IPS-15b (cell line): Measurements from ENCODE around the gene GLRA2.
"Not testable (repeated sequence)": the region's sequence is repeated elsewhere in the genome, so short reads cannot be mapped to it uniquely, and the experiment has no call there.

ENCODE experiments used
- H3K27me3 ChIP-seq: one replicate; pipeline ENCODE4 v1.6.1; 2013; ENCODE audit warnings: low read length; ENCODE audit not compliant: control insufficient read depth, insufficient read depth
- H3K36me3 ChIP-seq: one replicate; pipeline ENCODE4 v1.6.1; 2013; ENCODE audit warnings: low read length; ENCODE audit not compliant: control insufficient read depth, insufficient read depth
- H3K4me1 ChIP-seq: one replicate; pipeline ENCODE4 v1.6.1; 2013; ENCODE audit warnings: mild to moderate bottlenecking, low read length; ENCODE audit not compliant: control insufficient read depth, insufficient read depth
- H3K4me3 ChIP-seq: one replicate; pipeline ENCODE4 v1.5.1; 2013; ENCODE audit warnings: low read depth, low read length
- H3K9ac ChIP-seq: one replicate; pipeline ENCODE4 v1.6.1; 2013; ENCODE audit warnings: low read depth, mild to moderate bottlenecking, low read length
- H3K9me3 ChIP-seq: one replicate; pipeline ENCODE4 v1.6.1; 2013; ENCODE audit warnings: mild to moderate bottlenecking, low read length; ENCODE audit not compliant: control insufficient read depth, insufficient read depth

GLRA2 gene

DNA sequence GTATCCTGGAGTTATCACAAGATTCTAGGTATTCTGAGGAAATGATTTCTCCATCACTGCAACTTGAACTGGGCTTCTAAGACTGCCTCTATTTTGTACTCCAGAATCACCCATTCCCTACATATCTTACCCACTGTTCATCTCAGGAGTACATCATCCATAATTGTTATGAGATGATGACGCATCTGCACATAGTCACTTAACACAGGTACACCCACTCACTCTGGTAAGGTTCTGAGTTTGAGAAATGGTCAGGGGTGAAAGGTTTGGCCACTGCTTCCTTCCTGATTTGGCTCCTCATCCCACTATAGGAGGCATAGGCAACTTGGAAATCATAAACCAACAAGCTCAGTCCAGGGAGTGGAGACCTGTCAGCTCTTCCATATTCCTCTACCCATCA, 143.9 kb downstream of the GLRA2 start:
- Histone ChIP-seq H3K27me3 (no peaks in the 10 kb centered on the region), H3K9me3 (no peaks in the 10 kb centered on the region), H3K36me3 (no peaks in the 10 kb centered on the region), H3K4me1 (no peaks in the 10 kb centered on the region), H3K9ac (no peak overlapping the region), H3K4me3 (no peak overlapping the region)

DNA sequence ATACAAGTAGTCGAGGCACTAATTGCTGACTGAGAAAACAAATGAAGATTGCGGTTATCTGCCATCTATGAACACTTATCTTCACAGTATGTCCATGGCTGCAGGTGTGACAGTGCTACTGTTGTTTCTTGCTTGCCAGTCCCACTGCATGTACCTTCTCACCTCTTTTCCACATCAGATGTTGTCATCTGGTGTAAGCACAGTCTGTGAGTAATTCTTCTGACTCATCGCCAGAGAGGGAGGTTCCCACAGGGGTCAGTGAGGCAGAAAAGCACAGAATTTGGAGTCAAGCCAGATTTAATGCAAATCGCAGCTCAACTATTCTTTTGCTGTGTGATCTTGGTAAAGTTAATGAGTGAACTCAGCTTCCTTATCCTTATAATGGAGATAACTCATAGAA, 144.4 kb downstream of the GLRA2 start:
- no peaks in the 10 kb centered on the region for H3K27me3 ChIP-seq

DNA sequence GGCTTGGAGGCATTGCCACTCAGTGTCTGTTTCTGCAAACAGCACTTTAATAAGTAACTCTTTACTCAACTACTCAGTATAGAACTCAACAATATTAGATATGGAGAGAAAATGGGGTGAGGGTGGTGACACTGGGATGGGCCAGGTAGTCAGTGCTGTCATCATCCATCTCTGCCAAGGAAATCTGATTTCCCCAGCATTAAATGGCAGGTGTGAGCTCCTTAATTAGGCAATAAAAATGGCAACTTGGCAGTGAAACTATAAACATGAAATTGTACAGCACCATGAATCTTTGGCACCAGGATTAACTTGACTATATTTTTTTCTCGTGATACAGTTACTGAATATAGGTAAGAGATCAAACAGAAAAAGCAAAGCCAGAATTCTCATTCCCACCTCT, 146.2 kb downstream of the GLRA2 start:
- H3K36me3 ChIP-seq = no peaks in the 10 kb centered on the region
- no peaks in the 10 kb centered on the region for H3K27me3 ChIP-seq
- H3K9ac ChIP-seq = no peak overlapping the region
- H3K4me1 ChIP-seq = no peaks in the 10 kb centered on the region
- H3K9me3 ChIP-seq = no peaks in the 10 kb centered on the region
- no peak overlapping the region for H3K4me3 ChIP-seq

More for the DNA sequence above, 144.4 kb downstream of the GLRA2 start:
- H3K9me3 ChIP-seq = no peaks in the 10 kb centered on the region
- H3K9ac ChIP-seq = no peak overlapping the region
- no peaks in the 10 kb centered on the region for H3K4me1 ChIP-seq
- no peak overlapping the region for H3K4me3 ChIP-seq
- no peaks in the 10 kb centered on the region for H3K36me3 ChIP-seq

DNA sequence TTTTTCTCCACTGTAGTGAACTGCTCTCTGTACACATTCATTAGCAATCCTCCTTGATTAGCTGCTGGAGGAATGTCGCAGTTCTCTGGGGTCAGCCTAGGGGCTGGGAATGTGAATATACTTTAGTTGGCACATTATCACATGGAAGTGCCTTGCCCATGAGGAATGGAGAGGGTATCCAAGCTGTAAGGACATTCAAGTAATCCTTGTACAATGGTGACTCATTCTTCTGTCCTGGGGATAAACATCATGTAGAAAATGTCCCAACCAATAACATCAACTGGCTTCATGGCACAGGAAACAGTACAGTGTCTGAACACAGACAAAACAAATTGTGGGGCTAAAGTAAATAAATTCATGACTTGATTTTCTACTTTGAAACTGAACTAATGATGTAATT, 147.1 kb downstream of the GLRA2 start:
- Histone ChIP-seq H3K9me3 (no peaks in the 10 kb centered on the region), H3K36me3 (no peaks in the 10 kb centered on the region), H3K9ac (no peak overlapping the region), H3K4me3 (no peak overlapping the region), H3K4me1 (no peaks in the 10 kb centered on the region), H3K27me3 (no peaks in the 10 kb centered on the region)

DNA sequence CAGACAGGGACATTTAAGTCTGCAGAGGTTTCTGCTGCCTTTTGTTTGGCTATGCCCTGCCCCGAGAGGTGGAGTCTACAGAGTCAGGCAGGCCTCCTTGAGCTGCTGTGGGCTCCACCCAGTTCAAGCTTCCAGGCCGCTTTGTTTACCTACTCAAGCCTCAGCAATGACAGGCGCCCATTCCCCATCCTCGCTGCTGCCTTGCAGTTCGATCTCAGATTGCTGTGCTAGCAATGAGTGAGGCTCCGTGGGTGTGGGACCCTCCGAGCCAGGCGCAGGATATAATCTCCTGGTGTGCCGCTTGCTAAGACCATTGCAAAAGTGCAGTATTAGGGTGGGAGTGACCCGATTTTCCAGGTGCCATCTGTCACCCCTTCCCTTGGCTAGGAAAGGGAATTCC, 159.0 kb downstream of the GLRA2 start:
- not testable (repeated sequence) for H3K4me1 ChIP-seq, H3K9me3 ChIP-seq, H3K27me3 ChIP-seq, H3K36me3 ChIP-seq, H3K4me3 ChIP-seq, H3K9ac ChIP-seq

DNA sequence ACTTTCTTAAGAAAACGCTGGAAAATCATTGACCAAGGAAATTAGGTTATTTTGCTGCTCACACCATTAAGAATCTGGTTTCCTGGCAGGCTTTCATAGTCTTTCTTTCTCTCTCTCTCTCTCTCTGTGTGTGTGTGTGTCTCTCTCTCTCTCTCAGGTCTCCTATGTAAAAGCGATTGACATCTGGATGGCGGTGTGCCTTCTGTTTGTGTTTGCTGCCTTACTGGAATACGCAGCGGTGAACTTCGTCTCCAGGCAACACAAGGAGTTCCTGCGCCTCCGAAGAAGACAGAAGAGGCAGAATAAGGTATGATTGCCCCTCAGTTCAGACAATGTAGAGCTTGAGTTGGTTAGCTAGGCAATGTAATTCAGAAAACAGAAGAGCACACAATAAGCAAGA, 161.2 kb downstream of the GLRA2 start:
- no peaks in the 10 kb centered on the region for H3K4me1 ChIP-seq
- H3K4me3 ChIP-seq = no peak overlapping the region

DNA sequence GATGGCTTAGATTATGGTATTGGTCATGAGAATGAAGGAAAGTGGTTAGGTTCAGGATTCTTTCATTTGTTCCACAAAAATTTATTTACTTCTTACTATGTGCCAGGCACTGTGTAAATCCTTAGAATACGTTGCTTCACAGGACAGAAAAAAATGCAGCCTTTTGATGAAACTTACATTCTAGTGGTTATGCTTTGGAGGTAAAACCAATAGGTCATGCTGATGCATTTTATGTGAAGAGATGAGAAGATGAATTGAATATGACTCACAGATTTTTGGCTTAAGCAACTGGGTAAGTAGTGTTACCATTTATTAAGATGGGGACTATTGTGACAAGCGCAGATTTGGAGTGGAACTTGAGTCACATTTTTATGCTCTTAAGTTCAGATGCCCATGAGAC, 165.3 kb downstream of the GLRA2 start:
- Histone ChIP-seq H3K4me3 (no peak overlapping the region), H3K9ac (no peak overlapping the region), H3K27me3 (no peaks in the 10 kb centered on the region), H3K4me1 (no peaks in the 10 kb centered on the region), H3K9me3 (no peaks in the 10 kb centered on the region), H3K36me3 (no peaks in the 10 kb centered on the region)

More for the DNA sequence above, 161.2 kb downstream of the GLRA2 start:
- no peaks in the 10 kb centered on the region for H3K27me3 ChIP-seq
- no peaks in the 10 kb centered on the region for H3K36me3 ChIP-seq
- H3K9me3 ChIP-seq = no peaks in the 10 kb centered on the region
- H3K9ac ChIP-seq = no peak overlapping the region

DNA sequence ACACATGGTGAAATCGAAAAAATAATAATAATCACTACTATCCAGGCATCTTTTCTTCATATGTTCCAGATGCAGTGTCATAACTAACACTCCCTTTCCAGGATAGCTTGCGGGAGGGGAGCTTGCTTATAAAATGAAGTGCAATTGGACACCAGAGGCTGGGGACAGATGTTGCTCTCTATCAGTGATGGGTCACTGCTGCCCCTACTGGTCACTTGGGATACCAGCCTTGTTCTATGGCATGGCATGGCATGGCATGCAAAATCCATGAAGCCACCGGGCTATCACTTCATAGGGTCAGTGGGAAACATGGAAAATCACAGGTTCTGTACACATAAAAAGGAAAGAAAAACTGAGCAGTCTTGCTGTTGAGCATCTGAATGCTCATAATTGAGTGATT, 168.1 kb downstream of the GLRA2 start:
- H3K36me3 ChIP-seq = no peaks in the 10 kb centered on the region
- H3K4me3 ChIP-seq = no peak overlapping the region
- H3K9me3 ChIP-seq = no peaks in the 10 kb centered on the region
- H3K4me1 ChIP-seq = no peaks in the 10 kb centered on the region
- no peaks in the 10 kb centered on the region for H3K27me3 ChIP-seq
- H3K9ac ChIP-seq = no peak overlapping the region

DNA sequence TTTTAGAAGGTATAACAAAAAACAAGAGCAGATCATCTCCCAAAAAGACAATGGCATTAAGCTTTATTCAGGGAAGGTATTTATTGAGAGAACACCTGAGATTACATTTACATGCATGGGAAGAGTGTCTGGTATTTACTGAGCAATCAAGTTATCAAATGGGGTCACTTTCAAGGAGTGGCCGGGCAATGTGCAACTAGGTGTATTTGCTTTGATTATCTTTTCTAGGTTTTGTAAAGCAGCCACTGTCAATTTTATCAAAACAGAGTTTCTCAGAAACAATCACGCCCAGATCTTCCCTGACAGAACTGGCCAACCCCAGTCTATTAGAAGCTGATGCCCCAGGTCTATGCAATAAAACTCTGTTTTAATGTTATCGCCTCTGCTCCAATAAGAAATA, 169.5 kb downstream of the GLRA2 start:
- Histone ChIP-seq H3K36me3 (no peaks in the 10 kb centered on the region), H3K4me1 (no peaks in the 10 kb centered on the region), H3K27me3 (no peaks in the 10 kb centered on the region), H3K9me3 (no peaks in the 10 kb centered on the region), H3K4me3 (no peak overlapping the region), H3K9ac (no peak overlapping the region)

DNA sequence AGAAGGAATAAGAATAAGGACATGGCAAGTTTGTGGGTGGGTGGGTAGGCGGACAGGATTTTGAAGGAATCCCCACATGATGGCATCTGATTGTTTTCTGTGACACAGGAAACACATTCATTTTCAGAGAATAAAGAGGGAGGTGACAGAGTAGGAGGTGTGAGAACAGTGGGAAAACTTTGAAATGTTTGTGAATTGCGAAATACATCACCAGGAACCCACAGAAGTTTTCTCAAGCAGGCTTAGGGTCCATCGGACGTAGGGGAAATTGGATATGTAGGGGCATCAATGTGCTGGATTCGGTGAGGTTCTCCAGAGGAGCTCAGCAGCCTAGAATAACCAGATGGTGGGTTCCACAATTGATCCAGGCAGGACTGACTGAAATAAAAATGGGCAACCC, 171.6 kb downstream of the GLRA2 start:
- no peaks in the 10 kb centered on the region for H3K9me3 ChIP-seq
- no peaks in the 10 kb centered on the region for H3K4me1 ChIP-seq
- no peaks in the 10 kb centered on the region for H3K27me3 ChIP-seq
- H3K36me3 ChIP-seq = no peaks in the 10 kb centered on the region
- no peak overlapping the region for H3K9ac ChIP-seq
- H3K4me3 ChIP-seq = no peak overlapping the region

DNA sequence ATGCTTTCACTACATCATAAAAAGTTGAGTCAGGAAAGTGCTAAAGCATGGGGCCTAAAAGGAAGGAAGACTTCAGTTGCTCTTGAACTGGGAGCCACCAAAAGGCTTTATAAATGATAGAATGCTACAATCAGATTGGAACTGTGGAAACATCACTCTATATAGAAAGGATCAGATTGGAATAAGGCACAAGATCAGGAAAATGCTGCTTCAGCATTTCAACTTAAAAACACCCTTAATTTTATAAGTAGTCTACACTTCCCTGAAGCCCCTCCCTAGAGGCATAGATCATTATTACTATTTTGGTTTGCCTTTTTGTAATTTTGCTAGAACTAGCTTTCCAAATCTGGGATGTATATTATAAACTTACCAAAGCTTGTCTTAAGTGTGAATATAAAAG, 172.8 kb downstream of the GLRA2 start:
- Histone ChIP-seq H3K4me3 (no peak overlapping the region), H3K27me3 (no peaks in the 10 kb centered on the region), H3K36me3 (no peaks in the 10 kb centered on the region), H3K4me1 (no peaks in the 10 kb centered on the region), H3K9ac (no peak overlapping the region), H3K9me3 (no peaks in the 10 kb centered on the region)

DNA sequence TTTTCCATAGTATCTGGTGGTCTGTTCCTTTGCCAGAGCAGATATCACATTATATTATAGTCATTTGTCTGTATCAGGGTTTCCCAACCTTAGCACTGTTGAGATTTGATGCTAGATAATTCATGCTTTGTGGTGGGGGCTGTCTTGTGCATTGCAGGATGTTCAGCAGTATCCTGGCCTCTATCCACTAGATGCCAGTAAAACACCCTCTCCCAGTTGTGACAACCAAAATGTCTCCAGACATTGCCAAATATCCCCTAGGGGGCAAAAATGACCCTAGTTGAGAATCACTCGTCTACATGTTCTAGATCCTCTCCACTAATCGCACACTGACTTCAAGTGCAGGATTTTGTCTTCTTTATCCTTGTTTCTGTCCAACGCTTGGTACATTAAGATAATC, 182.8 kb downstream of the GLRA2 start:
- Histone ChIP-seq H3K4me3 (no peak overlapping the region), H3K36me3 (no peaks in the 10 kb centered on the region), H3K9ac (no peak overlapping the region), H3K4me1 (no peaks in the 10 kb centered on the region), H3K27me3 (no peaks in the 10 kb centered on the region), H3K9me3 (no peaks in the 10 kb centered on the region)

DNA sequence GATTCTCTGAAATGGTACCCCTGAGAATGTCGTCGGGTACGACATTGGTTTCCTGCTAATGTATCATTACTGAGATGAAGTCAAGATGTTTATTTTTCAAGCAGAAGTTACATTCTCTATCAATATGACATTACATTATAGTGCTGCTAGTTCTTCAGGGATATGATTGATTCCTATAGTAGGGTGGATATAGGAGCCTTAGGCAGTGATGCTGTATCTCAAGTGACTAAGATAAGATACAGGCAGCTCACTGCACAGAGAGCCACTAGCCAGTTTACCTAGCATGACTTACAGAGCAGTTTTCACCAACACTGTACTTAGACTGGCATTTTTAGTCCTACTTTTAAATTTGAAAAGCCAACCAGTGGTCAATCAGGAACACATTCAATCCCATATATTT, 188.6 kb downstream of the GLRA2 start:
- no peak overlapping the region for H3K4me3 ChIP-seq
- H3K36me3 ChIP-seq = no peaks in the 10 kb centered on the region
- H3K9me3 ChIP-seq = no peaks in the 10 kb centered on the region
- no peaks in the 10 kb centered on the region for H3K4me1 ChIP-seq
- no peak overlapping the region for H3K9ac ChIP-seq
- no peaks in the 10 kb centered on the region for H3K27me3 ChIP-seq
